DOHH2 (cell line): Measurements from ENCODE around the gene GATB.

ENCODE experiments used
- H3F3A ChIP-seq: fragments of 200-600 bp; sonication (generic), shearing (Covaris generic); 2 replicates; pipeline ENCODE4 v1.6.0; 2016; ENCODE audit warnings: antibody characterized with exemption, mild to moderate bottlenecking; ENCODE audit not compliant: control insufficient read depth, insufficient read depth
- H3K27ac ChIP-seq: fragments of 200-600 bp; sonication (generic); 2 replicates; pipeline ENCODE4 v1.5.1; 2014; ENCODE audit warnings: low read depth, mild to moderate bottlenecking, low read length, moderate library complexity
- H3K27me3 ChIP-seq: fragments of 200-600 bp; sonication (generic); 2 replicates; pipeline ENCODE4 v1.6.1; 2014; ENCODE audit warnings: mild to moderate bottlenecking, low read length, mixed read lengths; ENCODE audit not compliant: control insufficient read depth
- H3K36me3 ChIP-seq: fragments of 200-600 bp; sonication (generic); 2 replicates; pipeline ENCODE4 v1.6.1; 2014; ENCODE audit warnings: mild to moderate bottlenecking, low read length, moderate library complexity, mixed read lengths; ENCODE audit not compliant: control insufficient read depth
- H3K4me1 ChIP-seq: fragments of 200-600 bp; sonication (generic); 2 replicates; pipeline ENCODE4 v1.6.1; 2014; ENCODE audit warnings: mild to moderate bottlenecking, low read length, mixed read lengths; ENCODE audit not compliant: control insufficient read depth
- H3K4me2 ChIP-seq: fragments of 200-600 bp; sonication (generic); 2 replicates; pipeline ENCODE4 v1.6.0; 2014; ENCODE audit warnings: mild to moderate bottlenecking, low read length, moderate library complexity
- H3K4me3 ChIP-seq: fragments of 200-600 bp; sonication (generic); 2 replicates; pipeline ENCODE4 v1.5.1; 2014; ENCODE audit warnings: mild to moderate bottlenecking, low read length, mixed read lengths
- H3K79me2 ChIP-seq: fragments of 200-600 bp; sonication (generic); 2 replicates; pipeline ENCODE4 v1.6.1; 2014; ENCODE audit warnings: mild to moderate bottlenecking, low read length, mixed read lengths; ENCODE audit not compliant: control insufficient read depth
- H3K9me2 ChIP-seq: fragments of 200-600 bp; sonication (generic); replicated peaks from 2 replicates; pipeline ENCODE4 v1.6.1; 2014; ENCODE audit warnings: mild to moderate bottlenecking, low read length, mixed read lengths; ENCODE audit not compliant: control insufficient read depth
- H3K9me3 ChIP-seq: fragments of 200-600 bp; sonication (generic); 2 replicates; pipeline ENCODE4 v1.6.1; 2014; ENCODE audit warnings: antibody characterized with exemption, low read length, mixed read lengths; ENCODE audit not compliant: control insufficient read depth, insufficient read depth
- H4K20me1 ChIP-seq: fragments of 200-600 bp; sonication (generic); 2 replicates; pipeline ENCODE4 v1.6.0; 2014; ENCODE audit warnings: low read depth, mild to moderate bottlenecking, antibody characterized with exemption, low read length, moderate library complexity; ENCODE audit not compliant: control insufficient read depth, insufficient read depth
- EZH2phosphoT487 ChIP-seq: fragments of 200-600 bp; sonication (generic); IDR thresholded peaks from 2 replicates; pipeline ENCODE4 v1.6.1; 2017; ENCODE audit warnings: borderline replicate concordance, mild to moderate bottlenecking, antibody characterized with exemption, low read length, moderate library complexity, mixed read lengths
- TF ChIP-seq, protein P1 (sequence below): fragments of 200-600 bp; sonication (generic); IDR thresholded peaks from one replicate; pipeline ENCODE4 v1.5.1; 2014; ENCODE audit warnings: antibody characterized with exemption, mild to moderate bottlenecking, low read depth, low read length; ENCODE audit not compliant: poor library complexity, severe bottlenecking

GATB gene

GRCh38 chr4:151792530-151792929 is 31.7 kb upstream of the GATB start:
- no peaks in the 10 kb centered on the region for H3K9me2 ChIP-seq

DNA sequence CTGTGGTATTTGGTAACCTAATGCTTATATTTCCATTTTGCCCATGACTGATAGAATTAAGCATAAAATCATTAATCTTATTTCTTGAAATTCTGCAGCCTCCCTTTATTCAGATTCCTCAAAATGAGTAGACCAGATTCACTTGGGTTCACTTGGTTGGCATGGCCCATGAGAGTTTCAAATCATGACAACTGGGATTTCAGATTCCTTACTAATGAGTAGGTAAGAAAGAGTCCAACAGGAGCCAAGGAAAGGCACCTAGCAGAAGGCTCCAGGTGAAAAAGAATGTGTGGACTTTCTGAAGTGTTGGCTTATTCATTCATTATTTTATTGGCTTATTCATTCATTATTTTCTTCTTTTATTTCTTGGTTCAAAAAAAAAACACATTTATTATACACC is 27.2 kb upstream of the GATB start:
- H3K4me3 ChIP-seq: no peak overlapping the region
- no peak overlapping the region for H3K4me2 ChIP-seq
- H4K20me1 ChIP-seq: no peaks in the 10 kb centered on the region
- no peaks in the 10 kb centered on the region for H3K4me1 ChIP-seq
- H3K27ac ChIP-seq: no peak overlapping the region
- no peaks in the 10 kb centered on the region for H3K27me3 ChIP-seq
- no peak for TF ChIP-seq EZH2phosphoT487
- H3K36me3 ChIP-seq: no peaks in the 10 kb centered on the region
- H3K79me2 ChIP-seq: no peaks in the 10 kb centered on the region
- H3K9me3 ChIP-seq: no peaks in the 10 kb centered on the region
- no peaks in the 10 kb centered on the region for H3K9me2 ChIP-seq
- no peaks in the 10 kb centered on the region for H3F3A ChIP-seq

More at GRCh38 chr4:151792530-151792929, 31.7 kb upstream of the GATB start:
- TF ChIP-seq EZH2phosphoT487: no peak
- TF ChIP-seq, protein P1, sequence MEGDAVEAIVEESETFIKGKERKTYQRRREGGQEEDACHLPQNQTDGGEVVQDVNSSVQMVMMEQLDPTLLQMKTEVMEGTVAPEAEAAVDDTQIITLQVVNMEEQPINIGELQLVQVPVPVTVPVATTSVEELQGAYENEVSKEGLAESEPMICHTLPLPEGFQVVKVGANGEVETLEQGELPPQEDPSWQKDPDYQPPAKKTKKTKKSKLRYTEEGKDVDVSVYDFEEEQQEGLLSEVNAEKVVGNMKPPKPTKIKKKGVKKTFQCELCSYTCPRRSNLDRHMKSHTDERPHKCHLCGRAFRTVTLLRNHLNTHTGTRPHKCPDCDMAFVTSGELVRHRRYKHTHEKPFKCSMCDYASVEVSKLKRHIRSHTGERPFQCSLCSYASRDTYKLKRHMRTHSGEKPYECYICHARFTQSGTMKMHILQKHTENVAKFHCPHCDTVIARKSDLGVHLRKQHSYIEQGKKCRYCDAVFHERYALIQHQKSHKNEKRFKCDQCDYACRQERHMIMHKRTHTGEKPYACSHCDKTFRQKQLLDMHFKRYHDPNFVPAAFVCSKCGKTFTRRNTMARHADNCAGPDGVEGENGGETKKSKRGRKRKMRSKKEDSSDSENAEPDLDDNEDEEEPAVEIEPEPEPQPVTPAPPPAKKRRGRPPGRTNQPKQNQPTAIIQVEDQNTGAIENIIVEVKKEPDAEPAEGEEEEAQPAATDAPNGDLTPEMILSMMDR: no peak
- Histone ChIP-seq H3F3A (no peaks in the 10 kb centered on the region), H3K9me3 (no peaks in the 10 kb centered on the region), H3K36me3 (no peaks in the 10 kb centered on the region), H4K20me1 (no peaks in the 10 kb centered on the region), H3K27ac (no peak overlapping the region), H3K4me3 (no peak overlapping the region), H3K4me1 (no peaks in the 10 kb centered on the region), H3K4me2 (no peak overlapping the region), H3K27me3 (no peaks in the 10 kb centered on the region), H3K79me2 (no peaks in the 10 kb centered on the region)

- no peaks in the 10 kb centered on the region for H3K9me3 ChIP-seq
- H3K4me1 ChIP-seq: no peaks in the 10 kb centered on the region
- no peaks in the 10 kb centered on the region for H3F3A ChIP-seq
- H3K9me2 ChIP-seq: no peaks in the 10 kb centered on the region
- no peaks in the 10 kb centered on the region for H4K20me1 ChIP-seq
- no peak overlapping the region for H3K4me3 ChIP-seq
- H3K79me2 ChIP-seq: no peaks in the 10 kb centered on the region
- H3K27ac ChIP-seq: no peak overlapping the region
- no peak overlapping the region for H3K4me2 ChIP-seq
- H3K36me3 ChIP-seq: no peaks in the 10 kb centered on the region
- TF ChIP-seq EZH2phosphoT487: no peak
- TF ChIP-seq, protein P1: no peak
- no peaks in the 10 kb centered on the region for H3K27me3 ChIP-seq
These were observed 25.3 kb upstream of the GATB start for GRCh38 chr4:151786158-151786495.

DNA sequence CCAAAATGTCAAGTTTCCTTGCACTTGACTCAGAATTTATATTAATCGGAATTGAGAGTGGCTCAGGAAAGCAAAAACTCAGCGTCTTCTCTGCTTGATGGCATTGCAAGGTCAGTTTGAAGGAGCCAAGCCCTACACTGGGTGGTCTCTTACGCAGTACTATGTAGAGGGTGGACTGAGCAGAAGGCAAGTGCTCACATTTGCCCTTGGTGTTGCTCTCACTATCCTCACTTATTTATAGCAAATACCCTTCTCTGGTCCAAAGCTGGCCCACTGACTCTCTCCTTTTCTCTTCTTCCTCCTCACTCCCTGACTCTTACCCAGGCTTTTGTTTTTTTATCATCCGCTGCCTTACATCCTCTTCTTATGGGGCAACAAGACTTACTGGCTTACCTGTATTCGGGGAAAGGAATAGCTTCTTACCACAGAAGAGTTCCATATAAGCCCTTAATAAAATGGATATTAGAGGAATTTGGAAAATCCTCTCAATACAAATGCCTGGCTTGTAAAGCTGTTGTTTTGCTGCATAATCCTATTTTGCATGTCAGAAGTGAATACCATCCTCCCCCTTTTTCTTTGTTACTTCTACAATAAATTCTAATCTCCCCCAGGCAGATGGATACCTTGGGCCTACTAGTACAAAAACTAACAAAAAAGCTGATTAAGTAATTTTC is 24.8 kb upstream of the GATB start:
- no peak overlapping the region for H3K4me3 ChIP-seq
- H3K4me2 ChIP-seq: no peak overlapping the region
- no peak overlapping the region for H3K27ac ChIP-seq
- TF ChIP-seq EZH2phosphoT487: no peak
- TF ChIP-seq, protein P1: no peak
- no peaks in the 10 kb centered on the region for H3K27me3 ChIP-seq
- no peaks in the 10 kb centered on the region for H3K79me2 ChIP-seq
- no peaks in the 10 kb centered on the region for H4K20me1 ChIP-seq
- H3K9me3 ChIP-seq: no peaks in the 10 kb centered on the region
- no peaks in the 10 kb centered on the region for H3K36me3 ChIP-seq
- no peaks in the 10 kb centered on the region for H3F3A ChIP-seq
- no peaks in the 10 kb centered on the region for H3K9me2 ChIP-seq
- H3K4me1 ChIP-seq: no peaks in the 10 kb centered on the region
